Skeletal muscle satellite cell (primary cell): ENCODE data around the gene FOXP3.

Source experiments
- H3K27me3 ChIP-seq: 2 replicates; pipeline ENCODE4 v1.7.0; 2013; ENCODE audit warnings: low read length; ENCODE audit not compliant: control insufficient read depth, insufficient read depth
- H3K36me3 ChIP-seq: 2 replicates; pipeline ENCODE4 v1.7.0; 2013; ENCODE audit warnings: mild to moderate bottlenecking, control low read depth, low read length; ENCODE audit not compliant: insufficient read depth
- H3K4me1 ChIP-seq: 2 replicates; pipeline ENCODE4 v1.7.0; 2013; ENCODE audit warnings: low read length; ENCODE audit not compliant: control insufficient read depth, insufficient read depth
- H3K4me2 ChIP-seq: 2 replicates; pipeline ENCODE4 v1.7.0; 2013; ENCODE audit warnings: mild to moderate bottlenecking, low read length
- H3K4me3 ChIP-seq: 2 replicates; pipeline ENCODE4 v1.7.0; 2013; ENCODE audit warnings: low read length
- H3K9ac ChIP-seq: 2 replicates; pipeline ENCODE4 v1.7.0; 2013; ENCODE audit warnings: mild to moderate bottlenecking, low read depth, low read length, moderate library complexity
- H3K9me3 ChIP-seq: replicated peaks from 2 replicates; pipeline ENCODE4 v1.7.0; 2013; ENCODE audit warnings: mild to moderate bottlenecking, control low read depth, low read length

Gene FOXP3

DNA sequence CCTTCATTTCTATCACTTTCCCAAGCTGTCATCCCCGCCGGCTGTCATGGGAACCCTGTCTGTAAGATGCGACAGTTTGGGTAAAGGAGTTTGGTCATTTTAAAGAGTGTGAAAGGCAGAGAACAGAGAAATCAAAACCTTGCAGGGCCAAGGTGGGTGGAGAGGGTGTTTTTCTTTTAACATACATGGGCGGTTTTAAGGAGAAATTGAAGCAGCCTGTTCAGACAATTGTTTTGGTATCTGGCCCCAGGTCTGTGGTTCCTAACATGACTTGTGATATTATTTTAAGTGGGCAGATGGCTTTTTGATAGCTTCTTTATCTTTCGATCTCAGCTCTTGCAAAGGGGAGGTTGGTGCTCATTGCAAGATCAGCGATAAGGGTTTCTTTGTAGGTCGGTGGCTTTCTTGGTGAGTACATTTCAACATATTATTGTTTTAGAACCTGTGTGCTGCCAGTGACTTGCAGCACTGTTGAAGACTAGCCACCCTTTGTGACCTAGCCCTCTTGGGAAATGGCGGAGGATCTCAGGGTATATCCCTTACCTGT is 8.7 kb upstream of the FOXP3 start:
- no peaks in the 10 kb centered on the region for H3K36me3 ChIP-seq
- H3K4me2 ChIP-seq = no peak overlapping the region
- no peaks in the 10 kb centered on the region for H3K9me3 ChIP-seq
- H3K9ac ChIP-seq = no peak overlapping the region
- H3K4me1 ChIP-seq = peaks cover 20% of the 10 kb centered on the region
- H3K4me3 ChIP-seq = no peak overlapping the region
- H3K27me3 ChIP-seq = no peaks in the 10 kb centered on the region

DNA sequence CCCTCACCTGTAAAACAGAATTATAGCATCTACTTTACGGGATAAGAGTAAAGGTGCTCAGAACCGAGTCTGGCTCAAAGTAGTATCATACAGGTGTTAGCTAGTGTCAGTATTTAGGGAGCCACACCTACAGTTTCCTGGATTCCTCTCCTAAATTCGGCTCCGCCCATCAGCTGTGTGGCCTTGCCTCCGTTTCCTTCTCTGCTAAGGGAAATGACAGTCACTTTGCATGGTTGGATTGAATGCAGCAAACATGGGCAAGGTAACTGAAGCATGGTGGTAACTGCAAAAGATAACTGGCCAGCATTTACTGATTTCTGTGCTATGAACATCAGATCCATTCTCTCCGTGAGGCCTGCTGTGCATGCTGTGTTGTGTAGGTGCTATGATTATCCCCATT is 7.9 kb upstream of the FOXP3 start:
- Histone ChIP-seq H3K36me3 (no peaks in the 10 kb centered on the region), H3K9me3 (no peaks in the 10 kb centered on the region), H3K4me2 (peak overlapping the region; percentile 9), H3K9ac (no peak overlapping the region), H3K27me3 (no peaks in the 10 kb centered on the region), H3K4me3 (no peak overlapping the region), H3K4me1 (peaks cover 20% of the 10 kb centered on the region)

DNA sequence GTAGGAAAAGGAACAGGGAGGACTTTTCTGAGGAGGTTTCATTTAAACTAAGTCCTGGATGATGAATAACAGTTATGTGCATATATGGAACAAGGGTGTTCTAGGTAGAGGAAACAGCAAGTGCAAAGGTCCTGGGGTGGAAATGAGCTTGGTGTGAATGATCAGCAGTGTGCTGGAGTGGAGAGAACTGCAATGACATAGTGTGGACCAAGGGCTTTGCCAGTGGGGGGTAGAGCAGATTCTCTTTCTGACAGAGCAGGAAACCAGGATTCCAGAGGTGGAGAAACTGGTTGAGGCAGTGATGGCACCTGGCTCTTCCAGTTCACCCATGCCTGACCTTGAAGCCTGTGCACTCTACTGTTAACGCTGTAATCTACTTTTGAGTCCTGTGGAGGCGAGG is 6.8 kb upstream of the FOXP3 start:
- no peaks in the 10 kb centered on the region for H3K36me3 ChIP-seq
- peak overlapping the region; percentile 78 for H3K4me3 ChIP-seq
- H3K27me3 ChIP-seq = no peaks in the 10 kb centered on the region
- no peak overlapping the region for H3K9ac ChIP-seq
- H3K9me3 ChIP-seq = no peaks in the 10 kb centered on the region
- peak overlapping the region; percentile 76 for H3K4me2 ChIP-seq
- peaks cover 20% of the 10 kb centered on the region for H3K4me1 ChIP-seq

DNA sequence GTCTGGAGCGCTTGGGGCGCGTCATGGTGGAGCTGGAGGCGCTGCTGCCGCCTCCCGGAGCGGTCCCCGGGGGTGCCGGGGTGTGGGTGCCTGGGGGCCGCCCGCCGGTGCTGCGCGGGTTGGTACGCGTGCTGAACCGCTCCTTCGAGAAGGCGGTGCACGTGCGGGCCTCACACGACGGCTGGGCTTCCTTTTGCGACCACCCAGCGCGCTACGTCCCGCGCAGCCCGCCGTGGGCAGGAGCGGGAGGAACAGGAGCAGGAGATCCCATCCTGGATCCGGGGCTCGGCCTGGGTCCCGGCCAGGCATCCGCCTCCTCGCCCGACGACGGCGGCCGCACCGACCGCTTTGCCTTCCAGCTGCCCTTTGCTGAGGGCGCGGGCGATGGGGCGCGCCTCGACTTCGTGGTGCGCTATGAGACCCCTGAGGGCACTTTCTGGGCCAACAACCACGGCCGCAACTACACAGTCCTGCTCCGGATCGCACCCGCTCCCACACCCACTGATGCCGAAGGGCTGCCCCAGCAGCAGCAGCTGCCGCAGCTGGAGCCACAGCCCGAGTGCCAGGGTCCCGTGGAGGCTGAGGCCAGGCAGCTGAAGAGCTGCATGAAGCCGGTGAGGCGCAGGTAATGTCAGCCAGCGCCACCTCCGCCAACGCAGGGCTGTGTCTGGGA is 5.9 kb upstream of the FOXP3 start:
- H3K36me3 ChIP-seq = no peaks in the 10 kb centered on the region
- H3K4me3 ChIP-seq = peak overlapping the region; percentile 78
- H3K9me3 ChIP-seq = no peaks in the 10 kb centered on the region
- H3K4me2 ChIP-seq = peak overlapping the region; percentile 76
- no peaks in the 10 kb centered on the region for H3K27me3 ChIP-seq
- peak overlapping the region; percentile 88 for H3K9ac ChIP-seq
- peaks cover 20% of the 10 kb centered on the region for H3K4me1 ChIP-seq

DNA sequence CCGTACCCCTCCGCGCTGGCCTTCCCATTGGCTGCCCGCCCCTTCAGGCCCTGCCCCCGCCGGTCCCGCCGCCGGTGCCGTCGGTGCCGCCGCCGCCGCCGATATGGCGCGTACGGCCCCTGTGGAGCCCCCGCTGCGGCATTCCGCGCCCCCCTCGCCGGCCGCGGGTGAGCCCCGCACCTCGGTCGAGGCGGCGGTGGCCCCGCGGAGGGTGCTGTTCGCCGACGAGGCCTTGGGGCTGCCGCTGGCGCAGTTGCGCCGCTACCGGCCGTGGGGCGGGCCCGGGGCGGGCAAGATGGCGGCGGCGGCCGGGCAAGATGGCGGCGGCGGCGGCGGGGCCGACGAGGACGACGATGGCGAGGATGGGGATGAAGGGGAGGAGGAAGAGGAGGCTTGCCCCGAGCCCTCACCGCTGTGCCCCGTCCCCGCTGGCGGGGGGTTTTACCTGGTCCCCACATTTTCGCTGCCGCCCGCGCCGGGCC is 5.3 kb upstream of the FOXP3 start, which contains the start of gene PPP1R3F:
TSS of gene PPP1R3F (plus strand) at position 27 of the 482 bp plus-strand sequence. CDS start at position 104, 77 bp downstream.
- H3K4me2 ChIP-seq = peak within 1 kb of the TSS; percentile 76
- H3K36me3 ChIP-seq = no peaks in the 10 kb centered on the region
- H3K4me1 ChIP-seq = peaks cover 20% of the 10 kb centered on the region
- peak within 1 kb of the TSS; percentile 78 for H3K4me3 ChIP-seq
- H3K27me3 ChIP-seq = no peaks in the 10 kb centered on the region
- H3K9me3 ChIP-seq = no peaks in the 10 kb centered on the region
- peak within 1 kb of the TSS; percentile 91 for H3K9ac ChIP-seq

DNA sequence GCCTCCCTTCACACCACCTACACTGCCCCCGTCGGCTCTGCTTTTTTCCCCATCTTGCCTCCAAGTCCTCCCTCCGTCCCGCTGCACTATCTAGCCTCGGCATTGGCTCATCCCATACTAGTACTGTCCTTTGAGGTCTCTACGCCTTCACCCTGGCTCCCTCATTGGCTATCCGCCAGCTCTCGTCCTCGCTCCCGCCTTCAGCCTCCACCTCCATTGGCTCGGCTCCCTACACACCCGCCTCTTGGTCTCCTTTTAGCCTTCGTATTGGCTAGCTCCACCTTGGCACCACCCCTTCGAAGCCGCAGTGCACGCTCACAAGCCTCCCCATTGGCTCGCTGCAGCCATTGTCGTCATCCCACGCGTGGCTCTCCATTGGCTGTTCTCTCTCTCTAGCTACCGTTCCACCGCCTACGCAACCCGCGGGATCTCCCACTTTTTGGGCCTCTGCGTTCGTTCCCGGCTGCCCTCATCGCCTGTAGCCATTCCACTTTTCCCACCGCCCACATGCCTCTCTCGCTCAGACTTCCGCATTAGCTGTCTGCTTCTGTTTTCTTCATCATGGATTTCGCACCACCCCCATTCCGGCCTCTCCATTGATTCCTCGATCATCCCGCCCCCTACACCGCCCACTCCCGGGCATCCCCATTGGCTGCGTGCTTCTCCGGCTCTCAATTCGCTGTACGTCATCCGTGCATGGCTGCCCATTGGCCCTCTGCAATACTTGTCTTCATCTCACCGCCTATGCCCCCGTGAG is 4.7 kb upstream of the FOXP3 start:
- Histone ChIP-seq H3K9me3 (no peaks in the 10 kb centered on the region), H3K9ac (peak overlapping the region; percentile 91), H3K4me1 (peaks cover 20% of the 10 kb centered on the region), H3K4me2 (peak overlapping the region; percentile 76), H3K4me3 (peak overlapping the region; percentile 78), H3K36me3 (no peaks in the 10 kb centered on the region), H3K27me3 (no peaks in the 10 kb centered on the region)

DNA sequence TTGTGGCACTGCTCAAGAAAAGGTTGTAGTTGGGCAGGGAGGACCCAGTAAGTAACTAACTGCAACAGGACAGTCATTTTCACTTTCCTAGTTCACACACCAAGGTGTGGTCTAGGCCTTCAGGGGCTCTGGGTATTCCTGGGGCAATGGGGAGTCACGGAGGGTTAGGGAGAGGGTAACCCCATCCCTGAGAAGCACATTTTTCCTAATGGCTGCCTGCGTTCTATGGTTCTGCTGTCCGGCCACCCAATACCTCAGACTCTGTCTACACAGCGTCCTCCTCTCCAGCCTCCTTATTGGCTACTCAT is 4.1 kb upstream of the FOXP3 start:
- no peaks in the 10 kb centered on the region for H3K36me3 ChIP-seq
- peak overlapping the region; percentile 68 for H3K4me3 ChIP-seq
- peak overlapping the region; percentile 91 for H3K9ac ChIP-seq
- peak overlapping the region; percentile 75 for H3K4me2 ChIP-seq
- no peaks in the 10 kb centered on the region for H3K9me3 ChIP-seq
- no peaks in the 10 kb centered on the region for H3K27me3 ChIP-seq
- H3K4me1 ChIP-seq = peaks cover 20% of the 10 kb centered on the region

DNA sequence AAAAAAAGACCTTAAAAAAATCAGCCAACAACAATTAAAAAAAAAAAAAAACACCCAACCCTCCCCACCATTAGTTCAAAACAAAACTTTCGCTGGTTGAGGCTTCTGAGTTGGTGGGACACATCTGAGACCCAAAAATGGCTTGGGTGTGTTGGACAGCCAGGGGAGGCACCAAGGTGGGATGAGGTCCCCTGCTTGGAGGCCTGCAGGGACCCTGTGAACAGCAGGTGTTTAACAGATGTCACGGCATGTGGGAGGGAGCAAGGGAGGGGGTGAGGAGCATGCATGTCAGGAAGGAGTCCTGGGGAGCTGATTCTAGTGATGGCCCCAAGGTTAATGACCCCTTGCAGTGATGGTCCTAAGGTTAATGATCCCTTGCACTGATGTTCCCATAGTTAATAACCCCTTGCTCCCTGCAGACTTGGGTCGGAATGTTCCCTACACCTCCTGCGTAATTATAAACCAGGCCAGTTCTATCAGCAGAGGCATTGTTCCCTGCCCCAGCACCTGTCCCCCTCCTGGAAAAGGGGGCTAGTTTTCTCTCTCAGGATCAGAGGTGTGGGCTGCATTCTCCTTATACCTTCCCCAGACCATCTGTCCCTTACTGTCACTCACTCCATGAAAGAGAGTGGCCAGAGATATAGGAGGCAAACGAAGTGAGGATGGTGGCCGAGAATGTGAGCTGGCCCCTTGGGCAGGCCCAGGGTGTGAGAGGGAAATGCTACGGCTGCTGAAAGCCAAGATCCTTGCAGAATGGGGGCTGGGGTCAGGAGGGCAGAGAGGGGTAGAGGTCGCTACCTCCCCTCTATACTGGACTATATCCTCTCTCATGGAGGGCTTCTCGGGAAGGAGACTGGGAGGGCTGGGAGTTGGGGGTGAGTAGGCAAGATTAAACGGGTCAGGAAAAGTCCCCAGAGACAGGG is 2.3 kb upstream of the FOXP3 start:
- Histone ChIP-seq H3K4me2 (no peak overlapping the region), H3K27me3 (no peaks in the 10 kb centered on the region), H3K9me3 (no peaks in the 10 kb centered on the region), H3K9ac (no peak overlapping the region), H3K36me3 (no peaks in the 10 kb centered on the region), H3K4me1 (peaks cover 14% of the 10 kb centered on the region), H3K4me3 (no peak overlapping the region)

DNA sequence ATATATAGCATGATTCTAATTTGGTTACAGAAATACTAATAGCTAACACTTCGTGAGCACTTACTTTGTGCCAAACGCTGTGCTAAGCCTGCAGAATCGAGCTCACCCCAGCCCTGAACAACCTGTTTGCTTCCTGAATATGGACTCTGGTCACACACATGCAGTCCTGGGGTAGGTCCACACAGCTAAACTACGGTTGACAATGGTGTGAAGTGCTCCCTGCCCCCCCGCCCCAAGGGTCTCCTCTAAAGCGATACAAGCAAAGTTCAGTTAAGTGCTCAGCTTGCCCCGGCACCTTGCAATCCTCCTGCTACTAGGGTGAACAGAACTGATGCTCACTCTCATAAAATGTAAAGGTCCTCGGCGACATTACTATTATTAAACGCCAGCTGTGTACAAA is 879 bp downstream of the FOXP3 start:
- no peak overlapping the region for H3K9ac ChIP-seq
- H3K36me3 ChIP-seq = no peaks in the 10 kb centered on the region
- no peaks in the 10 kb centered on the region for H3K27me3 ChIP-seq
- H3K9me3 ChIP-seq = no peaks in the 10 kb centered on the region
- no peak overlapping the region for H3K4me3 ChIP-seq
- no peak overlapping the region for H3K4me2 ChIP-seq
- H3K4me1 ChIP-seq = peaks cover 5% of the 10 kb centered on the region

DNA sequence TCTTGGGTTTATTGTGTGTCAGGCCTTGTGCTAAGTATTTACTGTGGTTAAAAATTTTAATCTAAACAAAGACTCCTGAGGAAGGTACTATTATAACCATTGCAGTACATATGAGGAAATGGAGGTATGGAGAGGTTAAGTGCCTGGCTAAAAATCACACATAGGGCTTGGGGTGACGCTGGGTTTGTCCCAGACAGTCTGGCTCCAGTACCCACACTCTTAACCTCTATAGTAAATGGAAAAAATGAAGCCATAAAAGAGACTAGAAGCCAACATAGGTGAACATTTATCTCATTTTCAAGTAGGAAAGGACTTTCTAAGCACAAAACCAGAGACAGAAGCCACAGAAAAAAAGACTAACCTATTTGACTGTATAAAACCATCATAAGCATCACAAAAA is 1.9 kb downstream of the FOXP3 start:
- H3K4me3 ChIP-seq = no peak overlapping the region
- no peak overlapping the region for H3K9ac ChIP-seq
- no peaks in the 10 kb centered on the region for H3K27me3 ChIP-seq
- H3K4me1 ChIP-seq = no peaks in the 10 kb centered on the region
- H3K36me3 ChIP-seq = no peaks in the 10 kb centered on the region
- H3K4me2 ChIP-seq = no peak overlapping the region
- H3K9me3 ChIP-seq = no peaks in the 10 kb centered on the region
